T-helper 1 cell treated with Interleukin-12 subunit alpha and Interleukin-12 subunit beta and Interleukin-4 antibody, amounts not matched to agents 30 μg/mL and 1 μg/mL, for 36 hours (primary cell): ENCODE results near the gene PACS1.

ENCODE experiments used
- H3K27ac Mint-ChIP-seq: one replicate; pipeline ENCODE4 v1.8.0; 2021; ENCODE audit warnings: mild to moderate bottlenecking, mixed read lengths
- H3K27me3 Mint-ChIP-seq: one replicate; pipeline ENCODE4 v1.8.0; 2021; ENCODE audit warnings: low read depth, mixed read lengths
- H3K36me3 Mint-ChIP-seq: one replicate; pipeline ENCODE4 v1.8.0; 2021; ENCODE audit warnings: low read depth, mixed read lengths
- H3K4me1 Mint-ChIP-seq: one replicate; pipeline ENCODE4 v1.8.0; 2021; ENCODE audit warnings: low read depth, mixed read lengths
- H3K4me3 Mint-ChIP-seq: one replicate; pipeline ENCODE4 v1.8.0; 2021; ENCODE audit warnings: mild to moderate bottlenecking, moderate library complexity, mixed read lengths
- H3K9me3 Mint-ChIP-seq: one replicate; pipeline ENCODE4 v1.8.0; 2021; ENCODE audit warnings: mixed read lengths

The PACS1 gene

DNA sequence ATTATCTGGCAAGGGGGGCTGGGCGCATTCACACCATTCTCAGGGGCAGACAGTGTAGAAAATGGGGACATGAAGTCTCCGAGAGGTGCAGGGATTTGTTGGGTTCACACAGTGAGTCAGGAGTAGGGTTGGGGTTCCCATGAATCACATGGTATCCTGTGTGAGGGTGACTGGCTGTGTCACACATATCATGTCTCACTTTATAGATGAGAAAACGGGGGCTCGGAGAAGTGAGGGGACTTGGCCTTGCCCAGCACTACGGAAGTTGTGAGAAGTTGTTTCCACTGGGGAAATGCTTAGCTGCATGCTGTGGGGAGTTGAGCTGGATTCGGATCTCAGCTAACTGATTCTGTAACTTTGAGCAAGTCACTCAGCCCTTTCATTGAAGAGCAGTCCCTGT, 25.3 kb upstream of the PACS1 start:
- Mint-ChIP-seq H3K4me1 (peaks cover 14% of the 10 kb centered on the region), H3K9me3 (no peaks in the 10 kb centered on the region), H3K27me3 (peaks cover 5% of the 10 kb centered on the region), H3K4me3 (peak overlapping the region; percentile 1), H3K27ac (no peak overlapping the region), H3K36me3 (no peaks in the 10 kb centered on the region)

DNA sequence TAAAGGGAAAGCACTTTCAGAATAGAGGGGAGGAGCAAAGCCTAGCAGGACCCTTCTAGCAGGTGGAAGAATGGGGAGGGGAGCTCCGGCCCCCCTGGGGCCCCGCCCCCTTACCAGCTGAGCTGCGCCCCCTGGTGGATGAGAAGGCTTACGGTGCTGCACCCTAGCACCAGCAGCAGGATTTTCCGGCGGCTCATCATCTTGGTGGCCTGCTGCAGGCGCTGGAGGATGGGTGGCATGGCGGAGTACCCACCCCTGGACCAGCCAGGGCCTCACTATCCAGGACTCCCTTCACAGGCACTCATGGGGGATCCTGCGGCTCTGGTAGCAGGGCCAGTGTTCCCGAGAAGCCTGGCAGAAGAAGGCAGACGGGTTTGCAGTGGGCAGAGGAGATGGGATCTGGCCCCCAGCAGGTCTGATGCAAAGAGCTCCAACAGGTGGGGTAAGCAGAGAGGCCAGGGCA, 24.9 kb upstream of the PACS1 start:
- Mint-ChIP-seq H3K27me3 (peaks cover 5% of the 10 kb centered on the region), H3K4me1 (peaks cover 14% of the 10 kb centered on the region), H3K9me3 (no peaks in the 10 kb centered on the region), H3K27ac (no peak overlapping the region), H3K4me3 (peak overlapping the region; percentile 1), H3K36me3 (no peaks in the 10 kb centered on the region)

DNA sequence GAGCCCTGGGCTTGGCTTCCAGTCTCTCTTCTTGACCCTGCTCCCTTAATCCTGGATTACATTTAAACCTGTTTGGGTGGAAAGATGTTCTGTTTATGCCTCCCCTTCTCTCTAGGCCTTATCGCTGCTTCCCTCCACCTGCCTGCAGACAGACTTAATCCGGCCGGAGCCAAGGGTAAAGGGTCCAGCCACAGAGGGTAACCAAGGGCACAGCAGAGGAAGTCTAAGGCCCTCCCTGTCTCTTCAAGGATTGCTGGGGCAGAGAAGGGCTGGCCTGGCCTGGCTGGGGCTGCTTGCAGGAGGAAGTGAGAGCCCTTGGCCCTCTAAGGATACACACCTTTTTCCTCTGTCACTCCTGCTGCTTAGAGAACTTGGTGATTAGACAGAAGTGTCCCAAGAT, 23.2 kb upstream of the PACS1 start:
- Mint-ChIP-seq H3K4me3 (no peak overlapping the region), H3K27me3 (peaks cover 5% of the 10 kb centered on the region), H3K4me1 (peaks cover 25% of the 10 kb centered on the region), H3K27ac (no peak overlapping the region), H3K36me3 (no peaks in the 10 kb centered on the region), H3K9me3 (no peaks in the 10 kb centered on the region)

DNA sequence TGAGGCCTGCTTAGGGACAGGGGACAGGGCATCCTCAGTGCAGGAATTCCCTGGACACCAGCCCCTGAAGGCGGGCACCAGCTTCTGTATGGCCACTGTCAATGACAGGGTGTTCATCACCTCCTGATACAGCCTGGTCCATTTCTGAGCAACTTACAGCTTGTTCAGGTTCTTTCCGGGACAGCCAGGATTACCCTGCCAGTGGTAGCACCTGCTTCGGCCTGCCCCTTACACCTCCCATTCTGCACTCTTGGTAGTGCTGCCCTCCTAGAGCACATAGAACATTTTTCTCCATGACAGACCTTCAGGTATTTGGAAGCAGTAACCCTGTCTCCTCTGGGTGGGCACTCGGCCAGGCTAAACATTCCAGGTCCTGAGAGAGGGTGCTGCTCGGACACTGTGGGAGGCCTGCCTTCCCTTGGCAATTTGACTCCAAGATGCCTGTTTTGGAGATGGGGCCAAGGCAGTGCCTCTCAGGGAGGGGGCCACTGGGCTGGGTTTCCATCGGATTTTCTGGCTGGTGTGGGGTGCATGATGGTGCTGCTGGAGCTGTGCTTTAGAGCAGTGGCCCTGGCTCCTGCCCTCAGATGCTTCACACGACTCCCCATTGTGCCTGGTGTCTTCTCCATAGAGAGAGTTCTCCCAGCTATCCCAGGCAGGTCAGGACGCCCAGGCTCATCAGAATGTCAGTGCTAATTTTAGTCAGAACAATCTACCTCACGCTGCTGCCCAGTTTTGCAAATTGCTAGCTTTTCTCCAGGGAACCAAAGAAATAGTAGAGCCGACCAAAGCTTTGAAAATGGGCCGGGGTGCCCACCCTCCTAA, 22.3 kb upstream of the PACS1 start:
- no peak overlapping the region for H3K27ac Mint-ChIP-seq
- H3K36me3 Mint-ChIP-seq = peaks cover 6% of the 10 kb centered on the region
- peaks cover 29% of the 10 kb centered on the region for H3K4me1 Mint-ChIP-seq
- H3K9me3 Mint-ChIP-seq = no peaks in the 10 kb centered on the region
- peaks cover 5% of the 10 kb centered on the region for H3K27me3 Mint-ChIP-seq
- H3K4me3 Mint-ChIP-seq = no peak overlapping the region

DNA sequence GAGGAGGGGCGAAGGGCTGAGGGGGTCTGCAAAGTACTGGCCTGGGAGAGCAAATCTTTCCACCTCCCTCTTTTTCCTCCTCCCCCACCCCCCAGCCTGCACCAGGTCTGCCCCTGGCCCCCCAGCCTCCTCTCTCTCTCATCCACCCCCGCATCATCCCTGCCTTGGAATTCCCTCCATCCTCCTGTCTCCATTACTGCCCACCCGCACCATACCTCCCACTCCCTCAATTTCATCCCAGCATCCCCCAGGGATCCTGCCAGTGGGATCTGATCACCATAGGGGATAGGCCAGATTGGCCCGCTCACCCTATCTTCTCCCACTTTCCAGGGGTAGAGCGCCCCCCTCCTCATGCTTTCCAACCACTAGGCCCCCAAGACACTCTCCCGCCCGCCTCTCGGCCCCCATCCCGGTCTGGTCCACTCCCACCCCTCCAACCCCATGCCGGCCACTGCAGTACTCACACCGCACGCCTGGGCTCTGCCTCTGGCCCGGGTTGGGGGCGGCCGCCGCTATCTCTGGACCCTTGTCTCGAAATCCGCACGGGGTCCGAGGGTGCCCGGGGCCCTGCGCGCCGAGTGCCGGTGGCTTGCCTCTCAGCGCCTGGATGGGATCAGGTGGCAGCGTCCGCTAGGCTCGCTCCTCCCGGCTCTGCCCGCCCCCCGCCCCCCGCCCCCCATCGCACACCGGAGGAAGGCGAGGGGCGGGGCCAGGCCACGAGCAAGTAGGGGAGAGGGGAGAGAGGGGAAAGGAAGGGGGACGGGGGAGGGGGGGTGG, 21.3 kb upstream of the PACS1 start, which contains the start of gene GAL3ST3:
Gene GAL3ST3, minus strand, starts transcription at position 615 of the 777 bp plus-strand sequence. CDS start 3,746 bp downstream, outside the sequence.
- H3K36me3 Mint-ChIP-seq = peaks cover 11% of the 10 kb centered on the region
- no peaks in the 10 kb centered on the region for H3K9me3 Mint-ChIP-seq
- no peak within 1 kb of the TSS for H3K27ac Mint-ChIP-seq
- peaks cover 35% of the 10 kb centered on the region for H3K4me1 Mint-ChIP-seq
- no peak within 1 kb of the TSS for H3K4me3 Mint-ChIP-seq
- peaks cover 5% of the 10 kb centered on the region for H3K27me3 Mint-ChIP-seq

DNA sequence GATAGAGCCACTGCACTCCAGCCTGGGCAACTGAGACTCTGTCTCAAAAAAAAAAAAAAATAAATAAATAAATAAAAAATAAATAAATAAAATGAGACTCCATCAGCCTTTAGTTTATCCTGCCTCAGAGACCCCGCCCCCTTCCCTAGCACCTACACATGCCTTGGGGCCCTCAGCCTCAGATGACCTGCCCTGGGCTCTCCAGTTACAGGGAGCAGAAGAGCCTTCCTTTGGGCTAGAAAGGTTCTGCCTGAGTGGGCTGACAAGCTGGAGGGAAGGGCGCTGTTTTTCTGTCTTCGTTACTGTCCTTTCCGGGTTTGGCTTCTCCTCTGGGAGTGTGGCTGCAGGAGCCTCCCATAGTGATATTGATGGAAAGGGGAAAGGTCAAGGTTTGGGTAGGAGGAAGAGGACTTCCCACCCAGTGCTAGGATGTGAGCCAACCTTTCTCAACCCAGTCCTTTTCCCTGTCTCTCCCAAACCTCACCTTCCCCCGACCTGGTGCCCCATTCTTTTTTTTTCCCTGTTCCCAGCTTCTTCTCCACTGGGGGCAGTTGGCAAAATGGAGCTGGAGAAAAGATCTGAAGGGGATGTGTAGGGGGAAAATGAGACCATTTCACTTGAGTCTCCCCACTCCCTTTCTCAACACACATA, 19.4 kb upstream of the PACS1 start:
- Mint-ChIP-seq H3K9me3 (no peaks in the 10 kb centered on the region), H3K27ac (peak overlapping the region; percentile 90), H3K4me3 (peak overlapping the region; percentile 100), H3K4me1 (peaks cover 33% of the 10 kb centered on the region), H3K36me3 (peaks cover 24% of the 10 kb centered on the region), H3K27me3 (peaks cover 5% of the 10 kb centered on the region)

DNA sequence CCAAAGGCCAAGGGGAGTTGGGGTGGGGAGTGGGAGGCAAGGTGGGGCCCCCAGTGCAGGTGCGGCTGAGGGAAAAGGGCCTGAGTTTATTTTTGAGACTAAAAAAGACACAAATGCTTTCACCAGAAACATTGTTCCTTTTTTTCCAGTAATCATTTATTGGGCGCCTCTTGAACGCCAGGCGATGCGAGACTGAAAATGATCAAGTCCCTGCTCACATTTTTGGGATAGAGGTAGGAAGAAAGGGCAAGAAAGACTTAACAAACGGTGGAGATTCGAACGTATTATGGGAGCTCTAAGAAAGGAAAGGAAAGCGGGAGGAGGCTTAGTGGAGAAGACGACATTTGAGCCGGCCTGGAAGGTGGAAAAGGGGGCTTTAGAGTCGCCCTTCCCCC, 18.7 kb upstream of the PACS1 start:
- peak overlapping the region; percentile 100 for H3K4me3 Mint-ChIP-seq
- H3K36me3 Mint-ChIP-seq = peaks cover 26% of the 10 kb centered on the region
- no peaks in the 10 kb centered on the region for H3K9me3 Mint-ChIP-seq
- peaks cover 5% of the 10 kb centered on the region for H3K27me3 Mint-ChIP-seq
- peak overlapping the region; percentile 90 for H3K27ac Mint-ChIP-seq
- H3K4me1 Mint-ChIP-seq = peaks cover 33% of the 10 kb centered on the region

DNA sequence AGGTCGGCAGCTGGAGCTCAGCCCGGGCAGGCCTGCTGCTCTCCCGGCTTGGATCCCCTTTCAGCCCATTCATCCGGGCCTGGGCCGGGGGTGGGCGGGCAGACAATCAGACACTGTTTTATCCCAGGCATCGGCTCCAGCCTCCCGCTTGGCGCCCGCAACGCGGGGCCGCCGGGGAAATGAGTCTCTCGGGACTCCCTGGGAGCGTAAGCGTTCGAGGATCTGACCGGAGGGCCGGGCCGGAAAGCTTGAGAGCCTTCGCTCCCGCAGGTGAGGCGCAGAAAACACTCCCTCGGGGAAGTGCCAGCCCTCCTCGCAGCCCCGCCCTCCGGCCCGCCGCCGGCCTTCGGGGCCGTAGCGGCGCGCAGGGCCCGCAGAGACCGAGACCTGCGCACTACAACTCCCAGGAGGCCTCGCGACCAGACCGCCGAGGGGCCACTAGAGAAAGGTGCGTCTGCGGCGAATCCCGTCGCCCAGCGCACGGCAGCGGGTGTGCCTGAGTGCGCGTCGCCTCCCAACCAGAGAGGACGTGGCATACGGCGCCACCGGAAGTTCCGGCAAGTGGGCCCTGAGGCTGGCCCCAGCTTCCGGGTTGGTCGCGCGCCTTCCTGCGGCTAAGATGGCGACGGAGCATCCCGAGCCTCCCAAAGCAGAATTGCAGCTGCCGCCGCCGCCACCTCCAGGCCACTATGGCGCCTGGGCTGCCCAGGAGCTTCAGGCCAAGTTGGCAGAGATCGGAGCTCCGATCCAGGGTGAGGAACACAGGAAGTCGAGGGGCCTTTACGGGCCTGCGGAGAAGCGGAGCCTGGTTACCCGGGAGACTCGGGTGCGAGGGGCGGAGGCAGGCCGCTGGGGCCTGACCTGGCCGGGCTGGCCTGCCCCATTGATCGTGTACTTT, 18.1 kb upstream of the PACS1 start, which contains the start of gene SF3B2:
Gene SF3B2, plus strand, starts transcription at position 599 of the 898 bp plus-strand sequence. Its CDS starts 21 bp downstream, at position 620.
- peak within 1 kb of the TSS; percentile 100 for H3K4me3 Mint-ChIP-seq

DNA sequence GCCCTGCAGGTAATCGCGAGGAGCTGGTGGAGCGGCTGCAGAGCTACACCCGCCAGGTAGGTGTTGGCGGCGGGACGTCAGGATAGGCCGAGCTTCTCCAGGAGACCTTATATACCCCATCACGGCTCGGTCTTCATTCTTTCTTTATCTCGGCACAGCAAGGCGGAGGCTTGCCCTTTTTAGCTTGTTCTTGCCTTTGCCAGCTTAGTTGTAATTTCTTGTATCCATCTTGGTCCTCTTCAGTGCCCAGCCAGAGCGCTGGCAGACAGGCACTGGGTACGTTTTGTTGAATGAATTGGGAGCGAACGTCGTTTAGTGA, 17.4 kb upstream of the PACS1 start:
- H3K4me3 Mint-ChIP-seq = peak overlapping the region; percentile 100
- peaks cover 37% of the 10 kb centered on the region for H3K36me3 Mint-ChIP-seq
- H3K9me3 Mint-ChIP-seq = no peaks in the 10 kb centered on the region
- H3K4me1 Mint-ChIP-seq = peaks cover 33% of the 10 kb centered on the region
- H3K27me3 Mint-ChIP-seq = peaks cover 5% of the 10 kb centered on the region
- peak overlapping the region; percentile 99 for H3K27ac Mint-ChIP-seq

More for the DNA sequence above, 18.1 kb upstream of the PACS1 start, which contains the start of gene SF3B2:
- peaks cover 5% of the 10 kb centered on the region for H3K27me3 Mint-ChIP-seq
- H3K4me1 Mint-ChIP-seq = peaks cover 33% of the 10 kb centered on the region
- no peaks in the 10 kb centered on the region for H3K9me3 Mint-ChIP-seq
- H3K36me3 Mint-ChIP-seq = peaks cover 32% of the 10 kb centered on the region
- H3K27ac Mint-ChIP-seq = peak within 1 kb of the TSS; percentile 99

DNA sequence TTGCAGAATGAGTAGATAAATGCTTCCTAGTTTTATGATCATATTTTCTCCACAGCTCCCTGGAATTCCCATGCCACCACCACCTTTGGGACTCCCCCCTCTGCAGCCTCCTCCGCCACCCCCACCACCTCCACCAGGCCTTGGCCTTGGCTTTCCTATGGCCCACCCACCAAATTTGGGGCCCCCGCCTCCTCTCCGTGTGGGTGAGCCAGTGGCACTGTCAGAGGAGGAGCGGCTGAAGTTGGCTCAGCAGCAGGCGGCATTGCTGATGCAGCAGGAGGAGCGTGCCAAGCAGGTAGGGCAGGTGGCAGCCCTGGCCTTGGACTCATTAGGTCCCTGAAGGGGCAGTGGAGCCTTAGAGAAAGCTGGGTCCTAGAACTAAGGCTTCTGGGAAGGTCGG, 15.1 kb upstream of the PACS1 start:
- Mint-ChIP-seq H3K4me3 (no peak overlapping the region), H3K9me3 (no peaks in the 10 kb centered on the region), H3K36me3 (peaks cover 51% of the 10 kb centered on the region), H3K27ac (no peak overlapping the region), H3K4me1 (peaks cover 31% of the 10 kb centered on the region), H3K27me3 (no peaks in the 10 kb centered on the region)

DNA sequence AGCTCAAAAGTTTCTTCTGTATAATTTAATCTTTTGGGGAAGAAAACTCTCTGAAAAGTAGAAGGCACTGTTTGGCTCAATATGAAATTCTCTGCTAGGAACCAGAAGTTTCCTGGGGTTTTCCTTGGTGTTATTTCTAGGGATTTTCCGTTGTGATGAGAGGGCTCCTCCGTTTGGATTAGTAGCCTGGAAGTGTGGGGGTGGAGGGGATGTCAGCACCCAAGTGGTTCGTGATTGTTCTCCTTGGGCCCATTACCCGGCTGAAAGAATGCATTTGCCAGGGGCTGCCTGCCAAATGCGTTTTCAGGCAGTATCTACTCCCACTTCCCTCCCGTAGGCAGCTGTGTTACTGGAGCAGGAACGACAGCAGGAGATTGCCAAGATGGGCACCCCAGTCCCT, 13.6 kb upstream of the PACS1 start:
- H3K36me3 Mint-ChIP-seq = peaks cover 63% of the 10 kb centered on the region
- H3K4me3 Mint-ChIP-seq = no peak overlapping the region

DNA sequence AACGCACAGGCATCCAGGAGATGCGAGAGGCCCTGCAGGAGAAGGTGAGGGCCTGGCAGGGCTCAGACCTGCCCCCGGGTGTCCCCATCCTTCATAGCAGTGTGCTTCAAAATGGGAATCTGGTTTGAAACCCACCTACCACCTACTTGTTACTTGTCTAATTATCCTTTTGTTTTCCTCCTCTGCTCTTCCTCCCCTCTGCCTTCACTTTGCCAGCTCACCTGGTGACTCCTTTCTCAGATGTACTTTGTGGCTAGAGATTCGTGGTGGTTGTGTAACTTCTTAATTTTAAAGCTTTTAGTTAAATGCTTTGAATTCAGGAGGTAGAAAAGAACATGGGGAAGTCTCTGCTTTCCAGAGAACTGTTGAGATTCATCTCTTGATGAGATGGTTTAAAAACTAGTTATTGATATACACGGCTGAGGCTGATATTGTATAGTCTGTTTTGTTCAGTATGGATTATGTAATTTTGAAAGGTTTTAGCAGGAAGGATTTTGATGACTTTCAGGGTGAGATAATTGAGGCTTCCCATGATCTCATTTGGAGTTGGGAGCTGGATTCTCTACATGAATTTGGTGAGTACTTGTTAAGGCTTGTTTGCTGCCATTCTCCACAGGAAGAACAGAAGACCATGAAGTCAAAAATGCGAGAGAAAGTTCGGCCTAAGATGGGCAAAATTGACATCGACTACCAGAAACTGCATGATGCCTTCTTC, 9.9 kb upstream of the PACS1 start:
- peak overlapping the region; percentile 32 for H3K27ac Mint-ChIP-seq
- H3K9me3 Mint-ChIP-seq = no peaks in the 10 kb centered on the region
- H3K36me3 Mint-ChIP-seq = peaks cover 72% of the 10 kb centered on the region
- peaks cover 21% of the 10 kb centered on the region for H3K4me1 Mint-ChIP-seq
- no peak overlapping the region for H3K4me3 Mint-ChIP-seq
- no peaks in the 10 kb centered on the region for H3K27me3 Mint-ChIP-seq

More for the DNA sequence above, 13.6 kb upstream of the PACS1 start:
- H3K27me3 Mint-ChIP-seq = no peaks in the 10 kb centered on the region
- H3K27ac Mint-ChIP-seq = no peak overlapping the region
- H3K9me3 Mint-ChIP-seq = no peaks in the 10 kb centered on the region
- peaks cover 29% of the 10 kb centered on the region for H3K4me1 Mint-ChIP-seq

DNA sequence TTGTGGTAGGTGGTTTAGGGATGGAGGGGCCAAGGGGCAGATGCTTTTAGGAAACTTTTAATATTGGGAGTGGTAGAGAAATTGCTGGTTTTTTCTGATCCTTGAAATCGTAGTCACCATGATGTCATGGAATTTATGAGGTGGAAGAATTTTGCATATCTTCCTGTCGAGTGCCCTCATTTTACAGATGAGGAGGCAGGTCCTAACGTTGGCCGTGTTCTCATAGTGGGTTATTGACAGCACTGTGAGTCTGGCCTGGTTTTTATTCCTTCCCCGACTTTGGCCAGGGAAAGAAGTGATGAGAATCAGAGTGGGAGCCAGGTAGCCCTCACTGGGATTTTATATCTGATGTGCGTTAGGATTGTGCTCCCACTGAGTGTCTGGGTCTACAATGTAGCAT, 8.8 kb upstream of the PACS1 start:
- Mint-ChIP-seq H3K36me3 (peaks cover 72% of the 10 kb centered on the region), H3K4me1 (peaks cover 23% of the 10 kb centered on the region), H3K9me3 (no peaks in the 10 kb centered on the region), H3K4me3 (no peak overlapping the region), H3K27ac (peak overlapping the region; percentile 55), H3K27me3 (no peaks in the 10 kb centered on the region)
